ENCODE measurements around the gene CHEK1. TPM values are rescaled to one million over a fixed set of nuclear protein-coding genes. Genes with fewer than 3 reads are reported as not detected.

Gene CHEK1
- total and polyA plus RNA-seq, 9 of the 15 experiments (the other 6 are each of a cell fraction or from before 2014, with no cell fraction given): 62.6 to 108 (median 87.5) TPM

DNA sequence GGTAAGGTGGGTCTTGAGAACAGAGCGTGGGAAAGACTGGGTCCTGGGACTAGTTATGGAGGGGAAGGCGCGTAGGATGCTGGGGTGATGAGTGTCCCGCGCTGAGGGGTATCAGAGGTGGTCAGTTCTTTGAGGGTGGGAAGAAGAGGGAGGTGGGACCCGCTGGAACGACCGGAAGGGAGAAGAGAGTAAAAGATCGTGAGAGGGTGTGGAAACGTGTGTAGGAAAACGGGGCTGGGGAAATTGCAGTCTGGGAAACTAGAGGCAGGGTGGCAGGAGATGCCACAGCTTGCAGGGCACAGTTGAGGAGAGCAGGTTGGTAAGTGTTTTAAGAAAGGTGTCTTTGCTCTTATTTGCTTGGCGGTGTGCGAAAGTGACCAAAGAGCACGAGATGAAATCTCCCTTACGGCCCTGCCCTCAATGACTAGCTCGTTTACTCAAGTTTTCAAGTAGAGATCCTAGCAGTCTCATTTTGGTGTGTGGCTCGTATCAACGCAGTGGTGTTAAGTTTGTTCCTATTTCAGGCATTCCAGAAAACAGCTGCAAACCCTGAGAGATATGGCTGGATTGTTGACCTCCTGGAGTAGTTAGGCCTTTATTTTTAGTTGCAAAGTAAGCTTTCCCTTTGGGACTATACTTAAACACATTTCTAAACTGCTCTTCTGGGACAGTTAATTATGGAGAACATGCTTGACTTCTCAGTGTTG lies 31.7 kb upstream of the CHEK1 start (continued):
- TF ChIP-seq STAT5A (IDR thresholded peaks at IDR 0.05; ENCODE audit: borderline replicate concordance, low read length): 0 out of 2 replicates have a peak, but pooled peaks have one; percentile 10

DNA sequence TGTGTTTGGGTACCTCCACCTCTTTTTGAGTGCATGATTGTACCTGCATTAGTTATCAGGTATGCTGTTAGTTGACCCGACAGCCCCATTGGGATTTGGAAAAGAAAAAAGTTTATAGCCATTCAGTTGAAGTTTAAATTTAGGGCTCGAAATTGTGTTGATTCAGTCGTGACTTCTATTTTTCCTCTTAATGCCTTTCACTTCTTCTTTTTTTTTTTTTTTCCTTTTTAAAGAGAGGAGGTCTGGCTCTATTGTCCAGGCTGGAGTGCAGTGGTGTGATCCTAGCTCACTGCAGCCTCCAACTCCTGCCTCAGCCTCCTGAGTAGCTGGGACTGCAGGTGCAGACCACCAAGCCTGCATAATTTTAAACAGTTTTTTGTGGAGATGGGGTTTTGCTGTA lies 30.0 kb upstream of the CHEK1 start:
- Histone ChIP-seq H3K79me2 (ENCODE audit: control insufficient read depth, insufficient read depth, low read length) (peaks cover 73% of the 10 kb centered on the region), H3K27ac (ENCODE audit: extremely low read depth, low read depth, low read length) (no peak overlapping the region), H3K4me3 (no peak overlapping the region), H4K20me1 (replicated peaks; ENCODE audit: control insufficient read depth, insufficient read depth, low read length) (no peaks in the 10 kb centered on the region), H3K4me1 (replicated peaks in 1 of 2; ENCODE audit: control insufficient read depth in 2 of 2, insufficient read depth in 2 of 2, low read length in 2 of 2) (peaks cover 9 to 17% of the 10 kb centered on the region in 2 experiments; a peak in 3 of 5 replicates), H3K9me1 (ENCODE audit: control insufficient read depth, insufficient read depth, low read length) (no peaks in the 10 kb centered on the region), H3K36me3 (ENCODE audit: control insufficient read depth, insufficient read depth, low read length) (peaks cover 49% of the 10 kb centered on the region), H2AFZ (ENCODE audit: low read depth, low read length) (no peak overlapping the region), H3K9me3 (replicated peaks; ENCODE audit: control insufficient read depth, insufficient read depth, low read depth, low read length) (no peaks in the 10 kb centered on the region), H3K9ac (ENCODE audit: insufficient read depth in 1 of 2, low read depth in 2 of 2, low read length in 2 of 2) (peak overlapping the region; percentile 20 to 29; a peak in 2 of 4 replicates), H3K27me3 (ENCODE audit: control insufficient read depth in 2 of 2, insufficient read depth in 2 of 2, low read length in 2 of 2) (no peaks in the 10 kb centered on the region), H3K4me2 (ENCODE audit: insufficient read depth, low read length) (peak overlapping the region; percentile 47; the same call in 1 of the 2 replicates)
- ATAC-seq (no peak), DNase-seq (ENCODE audit: extremely low read depth in 1 of 4, low spot score in 3 of 4) (no peak), FAIRE-seq (no peak)
- no TSS peak for BruUV-seq (replicated peaks)
- CTCF ChIA-PET (ENCODE audit: low intra/inter-chr PET ratio): no interaction called here
- in situ Hi-C loops (cut with MboI) (no loop called here), intact Hi-C loops (cut with micrococcal nuclease) (loop anchor here (5.0 kb wide), 1 partner anchor 32 kb away; the partner anchor contains the start of gene CHEK1)
- POLR2A ChIA-PET: interaction anchor here (0.7 to 1.0 kb wide), 2 partner anchors 9 to 16 kb away, joined by 3 to 4 read pairs; no protein-coding TSS in a partner anchor
- WGBS (ENCODE audit: insufficient coverage, low coverage, missing lambda C conversion rate): 60% methylated on average over 1 of the region's 3 CpGs
- TF ChIP-seq MYC (IDR thresholded peaks at IDR 0.05; ENCODE audit: low read depth, low read length): no peak
- TF ChIP-seq MYC (CRISPR knock-in tag; IDR thresholded peaks at IDR 0.05; ENCODE audit: borderline replicate concordance, low read depth): no peak
- TF ChIP-seq XRCC3 (IDR thresholded peaks at IDR 0.05): no peak
- TF ChIP-seq ZNF766 (CRISPR knock-in tag; conservative IDR thresholded peaks at IDR 0.05): 0 out of 2 replicates have a peak, but pooled peaks have one; percentile 4
- no peak for TF ChIP-seq RFX5 (IDR thresholded peaks at IDR 0.05; ENCODE audit: low read depth, low read length)
